B cell (primary cell): Measurements from ENCODE around the gene WDR7. TPM values are rescaled to one million over a fixed set of nuclear protein-coding genes. Genes with fewer than 3 reads are reported as not detected.

ENCODE experiments used
- ATAC-seq: fragments of 200-7000 bp; cut with Tn5 transposase; one replicate; pipeline ENCODE4 v1.10.0; 2021; ENCODE audit warnings: low read depth, mild to moderate bottlenecking, moderate number of reproducible peaks, moderate library complexity
- CTCF ChIA-PET: fragments of 350-600 bp; sonication (Branson Sonifier 250); formaldehyde crosslinking; loops from one replicate; lab custom pipeline; 2021; ENCODE audit warnings: antibody characterized with exemption, inconsistent platforms; lab: Charles Lee
- POLR2A ChIA-PET: fragments of 350-600 bp; sonication (Branson Sonifier 250); formaldehyde crosslinking; loops from one replicate; lab custom pipeline; 2021; ENCODE audit warnings: antibody characterized with exemption; lab: Charles Lee
- DNase-seq: peaks from one replicate; pipeline ENCODE4 v3.0.0; 2013
- H2AFZ ChIP-seq: 2 replicates; pipeline ENCODE4 v1.6.1; 2012; ENCODE audit warnings: mild to moderate bottlenecking, low read depth, low read length; ENCODE audit not compliant: insufficient read depth, poor library complexity, severe bottlenecking
- H3K27ac ChIP-seq, 2 donors: 1 replicate in 1 of 2; 2 replicates in 1 of 2; pipeline ENCODE4 v1.5.1; 2012 to 2013; ENCODE audit warnings: low read length in 2 of 2, mild to moderate bottlenecking in 2 of 2, moderate library complexity in 1 of 2
- H3K27me3 ChIP-seq, 4 experiments: fragments of 200-600 bp in 1 of 4; sonication (generic) in 1 of 4; replicated peaks in 1 of 4; 1 replicate in 2 of 4; 2 replicates in 2 of 4; pipeline versions ENCODE4 v1.6.1 to v1.7.0; 2013 to 2016; ENCODE audit warnings: low read length in 3 of 4, mild to moderate bottlenecking in 2 of 4, mixed read lengths in 1 of 4, moderate library complexity in 1 of 4; ENCODE audit not compliant: insufficient read depth in 4 of 4, control insufficient read depth in 3 of 4; ENCODE audit errors: control extremely low read depth in 1 of 4
- H3K36me3 ChIP-seq, 2 experiments: replicated peaks in 1 of 2; 1 replicate in 1 of 2; 2 replicates in 1 of 2; pipeline versions ENCODE4 v1.6.1 to v1.7.1; 2013; ENCODE audit warnings: low read length in 1 of 2; ENCODE audit not compliant: insufficient read depth in 2 of 2, control insufficient read depth in 1 of 2; ENCODE audit errors: control extremely low read depth in 1 of 2, extremely low read depth in 1 of 2
- H3K4me1 ChIP-seq, 2 donors: fragments of 200-600 bp in 1 of 2; sonication (generic) in 1 of 2; 1 replicate in 1 of 2; 2 replicates in 1 of 2; pipeline versions ENCODE4 v1.5.1 to v1.6.1; 2013 to 2017; ENCODE audit warnings: low read length in 2 of 2; ENCODE audit not compliant: control insufficient read depth in 2 of 2, insufficient read depth in 2 of 2
- H3K4me2 ChIP-seq: replicated peaks from 2 replicates; pipeline ENCODE3; 2012; ENCODE audit warnings: mild to moderate bottlenecking, low read depth, low read length; ENCODE audit not compliant: poor library complexity, severe bottlenecking
- H3K4me3 ChIP-seq, 5 experiments: fragments of 200-600 bp in 1 of 5; sonication (generic) in 1 of 5; 1 replicate in 3 of 5; 2 replicates in 2 of 5; pipeline versions ENCODE4 v1.5.1 to v1.7.0; 2011 to 2016; ENCODE audit warnings: low read length in 4 of 5, mild to moderate bottlenecking in 4 of 5, low read depth in 2 of 5, control low read depth in 1 of 5, moderate library complexity in 1 of 5; ENCODE audit not compliant: insufficient read depth in 1 of 5; ENCODE audit errors: control extremely low read depth in 1 of 5, extremely low read depth in 1 of 5
- H3K79me2 ChIP-seq: fragments of 200-600 bp; sonication (generic); one replicate; pipeline ENCODE4 v1.6.0; 2016; ENCODE audit warnings: low read length; ENCODE audit not compliant: control insufficient read depth, insufficient read depth
- H3K9ac ChIP-seq: fragments of 200-600 bp; sonication (generic); 2 replicates; pipeline ENCODE4 v1.6.1; 2017; ENCODE audit warnings: mild to moderate bottlenecking, low read length, moderate library complexity
- H3K9me3 ChIP-seq, 3 donors: one replicate each; pipeline versions ENCODE4 v1.6.1 to v1.7.1; 2013; ENCODE audit warnings: low read length in 2 of 3; ENCODE audit not compliant: control insufficient read depth in 2 of 3, insufficient read depth in 1 of 3; ENCODE audit errors: control extremely low read depth in 1 of 3
- H4K20me1 ChIP-seq: 2 replicates; pipeline ENCODE4 v1.6.0; 2012; ENCODE audit warnings: mild to moderate bottlenecking, low read length; ENCODE audit not compliant: insufficient read depth, control insufficient read depth, poor library complexity, severe bottlenecking
- H3K27ac Mint-ChIP-seq: one replicate; pipeline ENCODE4 v1.8.0; 2021; ENCODE audit warnings: mixed read lengths
- H3K27me3 Mint-ChIP-seq: one replicate; pipeline ENCODE4 v1.8.0; 2021; ENCODE audit warnings: mixed read lengths
- H3K4me1 Mint-ChIP-seq: one replicate; pipeline ENCODE4 v1.8.0; 2021; ENCODE audit warnings: mixed read lengths
- H3K4me3 Mint-ChIP-seq: one replicate; pipeline ENCODE4 v1.8.0; 2021; ENCODE audit warnings: mixed read lengths
- H3K9me3 Mint-ChIP-seq: one replicate; pipeline ENCODE4 v1.8.0; 2022; ENCODE audit warnings: mixed read lengths; ENCODE audit not compliant: insufficient read depth
- EZH2 ChIP-seq: IDR thresholded peaks from 2 replicates; pipeline ENCODE4 v1.6.1; 2012; ENCODE audit warnings: borderline replicate concordance, low read depth, mild to moderate bottlenecking, moderate library complexity, low read length; ENCODE audit not compliant: insufficient read depth, poor library complexity, severe bottlenecking
- WGBS: methylation state at CpG from one replicate; pipeline ENCODE4 v1.1.5; 2013; ENCODE audit warnings: missing lambda C conversion rate; ENCODE audit not compliant: insufficient coverage; 5-methylcytosine and 5-hydroxymethylcytosine counted together
- intact Hi-C: fragments of 100-400 bp; cut with micrococcal nuclease; formaldehyde crosslinking; loops from one replicate; pipeline ENCODE4 v1.10.0; 2022
- polyA plus RNA-seq: library from polyadenylated mRNA; depleted of rRNA; stranded (reverse); fragments of >200 nt; gene quantifications from 2 replicates; pipeline ENCODE4 v1.2.3, GENCODE V29; 2012
- total RNA-seq, 2 donors: library from RNA; stranded (reverse); fragments of 120-200 nt in 1 of 2; gene quantifications; 1 replicate in 1 of 2; 2 replicates in 1 of 2; pipeline versions ENCODE4 v1.2.3 to v1.2.4, GENCODE V29; 2013 to 2022
- TF ChIP-seq, protein P1 (sequence below): fragments of 200-600 bp; IDR thresholded peaks from one replicate; pipeline ENCODE4 v1.8.0; 2022; ENCODE audit warnings: antibody characterized with exemption, mild to moderate bottlenecking

WDR7 gene
- total and polyA plus RNA-seq, 2 donors (not counting 1 experiment from before 2014, with no cell fraction given) = 5.5 to 45.0 TPM

DNA sequence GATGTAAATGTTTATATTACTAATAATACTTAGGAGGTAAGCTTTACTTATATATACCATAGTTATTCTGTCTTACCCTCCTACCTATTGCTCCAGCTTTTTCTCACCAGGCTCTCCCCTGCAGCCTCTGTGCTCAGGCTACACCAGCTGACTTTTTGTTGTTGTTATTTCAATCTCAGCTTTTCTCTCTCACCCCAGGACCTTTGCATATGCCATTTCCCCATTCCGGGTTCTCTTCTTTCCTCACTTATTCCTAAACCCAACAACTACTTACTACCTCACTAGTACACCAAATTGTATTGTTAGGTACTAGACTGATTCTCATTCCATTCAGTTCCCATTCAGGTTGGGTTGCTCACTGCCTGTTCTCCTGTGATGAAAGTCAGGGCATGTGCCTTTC, 339.5 kb downstream of the WDR7 start:
- CTCF ChIA-PET = no interaction called here

DNA sequence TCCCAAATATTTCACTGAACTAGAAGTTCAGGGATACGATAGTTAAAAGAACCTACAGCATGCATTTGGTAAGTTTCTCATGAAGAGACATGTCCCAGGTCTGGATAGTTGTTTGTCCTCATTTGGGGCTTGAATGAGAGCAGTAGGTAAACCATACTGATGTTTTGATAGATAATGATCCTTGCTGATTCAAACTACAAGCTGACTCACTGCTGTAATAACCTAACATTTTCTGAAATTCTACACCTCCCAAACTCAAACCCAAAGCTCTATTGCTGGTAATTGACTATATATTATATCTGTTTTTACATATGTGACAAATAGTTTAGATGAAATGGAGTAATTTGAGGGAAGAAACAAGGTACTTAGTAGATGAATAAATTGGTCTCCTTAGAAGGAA, 341.6 kb downstream of the WDR7 start:
- POLR2A ChIA-PET = no interaction called here
- CTCF ChIA-PET = no interaction called here
- no peaks in the 10 kb centered on the region for H3K27me3 Mint-ChIP-seq
- intact Hi-C loops = no loop called here
- TF ChIP-seq EZH2 = no peak
- TF ChIP-seq, protein P1, sequence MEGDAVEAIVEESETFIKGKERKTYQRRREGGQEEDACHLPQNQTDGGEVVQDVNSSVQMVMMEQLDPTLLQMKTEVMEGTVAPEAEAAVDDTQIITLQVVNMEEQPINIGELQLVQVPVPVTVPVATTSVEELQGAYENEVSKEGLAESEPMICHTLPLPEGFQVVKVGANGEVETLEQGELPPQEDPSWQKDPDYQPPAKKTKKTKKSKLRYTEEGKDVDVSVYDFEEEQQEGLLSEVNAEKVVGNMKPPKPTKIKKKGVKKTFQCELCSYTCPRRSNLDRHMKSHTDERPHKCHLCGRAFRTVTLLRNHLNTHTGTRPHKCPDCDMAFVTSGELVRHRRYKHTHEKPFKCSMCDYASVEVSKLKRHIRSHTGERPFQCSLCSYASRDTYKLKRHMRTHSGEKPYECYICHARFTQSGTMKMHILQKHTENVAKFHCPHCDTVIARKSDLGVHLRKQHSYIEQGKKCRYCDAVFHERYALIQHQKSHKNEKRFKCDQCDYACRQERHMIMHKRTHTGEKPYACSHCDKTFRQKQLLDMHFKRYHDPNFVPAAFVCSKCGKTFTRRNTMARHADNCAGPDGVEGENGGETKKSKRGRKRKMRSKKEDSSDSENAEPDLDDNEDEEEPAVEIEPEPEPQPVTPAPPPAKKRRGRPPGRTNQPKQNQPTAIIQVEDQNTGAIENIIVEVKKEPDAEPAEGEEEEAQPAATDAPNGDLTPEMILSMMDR = no peak
- no peaks in the 10 kb centered on the region for H3K79me2 ChIP-seq
- H3K9ac ChIP-seq = no peak overlapping the region
- H3K27ac Mint-ChIP-seq = no peak overlapping the region
- no peaks in the 10 kb centered on the region for H3K27me3 ChIP-seq
- WGBS = no CpG with 5 or more reads among the region's 1 CpG
- no peak overlapping the region for H3K4me2 ChIP-seq
- H3K9me3 Mint-ChIP-seq = peaks cover 3% of the 10 kb centered on the region
- ATAC-seq = no peak
- no peak for DNase-seq
- no peak overlapping the region for H3K27ac ChIP-seq
- H4K20me1 ChIP-seq = no peaks in the 10 kb centered on the region
- no peak overlapping the region for H3K4me3 ChIP-seq
- no peaks in the 10 kb centered on the region for H3K4me1 ChIP-seq
- no peak overlapping the region for H2AFZ ChIP-seq
- peaks cover 0 to 3% (median 0%) of the 10 kb centered on the region in 3 donors for H3K9me3 ChIP-seq
- H3K4me1 Mint-ChIP-seq = no peaks in the 10 kb centered on the region
- H3K36me3 ChIP-seq = no peaks in the 10 kb centered on the region
- no peak overlapping the region for H3K4me3 Mint-ChIP-seq

More for the DNA sequence above, 339.5 kb downstream of the WDR7 start:
- no peak overlapping the region for H3K27ac ChIP-seq
- no peak overlapping the region for H3K4me3 ChIP-seq
- H3K27me3 Mint-ChIP-seq = no peaks in the 10 kb centered on the region
- no peak overlapping the region for H3K4me3 Mint-ChIP-seq
- no peaks in the 10 kb centered on the region for H3K27me3 ChIP-seq
- no CpG with 5 or more reads among the region's 1 CpG for WGBS
- no peaks in the 10 kb centered on the region for H4K20me1 ChIP-seq
- ATAC-seq (no peak), DNase-seq (no peak)
- intact Hi-C loops = no loop called here
- H3K4me1 Mint-ChIP-seq = no peaks in the 10 kb centered on the region
- H3K9me3 Mint-ChIP-seq = peaks cover 3% of the 10 kb centered on the region
- no peaks in the 10 kb centered on the region for H3K79me2 ChIP-seq
- H2AFZ ChIP-seq = no peak overlapping the region
- no peak overlapping the region for H3K27ac Mint-ChIP-seq
- H3K9me3 ChIP-seq = peaks cover 0 to 3% (median 0%) of the 10 kb centered on the region in 3 donors
- TF ChIP-seq, protein P1 = no peak
- no peak for TF ChIP-seq EZH2
- POLR2A ChIA-PET = no interaction called here
- no peak overlapping the region for H3K4me2 ChIP-seq
- no peaks in the 10 kb centered on the region for H3K36me3 ChIP-seq
- H3K9ac ChIP-seq = no peak overlapping the region
- H3K4me1 ChIP-seq = no peaks in the 10 kb centered on the region
